GM12892 (cell line): ENCODE data around the gene UHMK1.

ENCODE experiments used
- DNase-seq: peaks from one replicate; pipeline ENCODE4 v3.0.0; 2011; ENCODE audit not compliant: insufficient read length
- FAIRE-seq: peaks from 2 replicates; lab custom pipeline; 2011; peaks lifted over from hg19 to GRCh38; lab: Jason Lieb, UNC
- POLR2A ChIP-seq: IDR thresholded peaks from 2 replicates; pipeline ENCODE4 v1.6.1; 2011; ENCODE audit warnings: low read depth, low read length, control low read depth
- POLR2AphosphoS5 ChIP-seq: IDR thresholded peaks from 2 replicates; pipeline ENCODE4 v1.6.1; 2011; ENCODE audit warnings: low read depth, low read length, control low read depth
- TAF1 ChIP-seq: IDR thresholded peaks from 2 replicates; pipeline ENCODE4 v1.6.1; 2011; ENCODE audit warnings: low read depth, mild to moderate bottlenecking, control low read depth, low read length, borderline replicate concordance

UHMK1 gene

GRCh38 chr1:162537216-162537615 lies 39.6 kb downstream of the UHMK1 start:
- TF ChIP-seq POLR2AphosphoS5 (no peak), TAF1 (no peak), POLR2A (no peak)
- FAIRE-seq, result no peak

GRCh38 chr1:162538815-162539431 lies 41.3 kb downstream of the UHMK1 start:
- no peak for TF ChIP-seq TAF1
- no peak for TF ChIP-seq POLR2A
- TF ChIP-seq POLR2AphosphoS5, result no peak
- FAIRE-seq, result no peak
- DNase-seq, result no peak

More at GRCh38 chr1:162537216-162537615, 39.6 kb downstream of the UHMK1 start:
- DNase-seq, result no peak

DNA sequence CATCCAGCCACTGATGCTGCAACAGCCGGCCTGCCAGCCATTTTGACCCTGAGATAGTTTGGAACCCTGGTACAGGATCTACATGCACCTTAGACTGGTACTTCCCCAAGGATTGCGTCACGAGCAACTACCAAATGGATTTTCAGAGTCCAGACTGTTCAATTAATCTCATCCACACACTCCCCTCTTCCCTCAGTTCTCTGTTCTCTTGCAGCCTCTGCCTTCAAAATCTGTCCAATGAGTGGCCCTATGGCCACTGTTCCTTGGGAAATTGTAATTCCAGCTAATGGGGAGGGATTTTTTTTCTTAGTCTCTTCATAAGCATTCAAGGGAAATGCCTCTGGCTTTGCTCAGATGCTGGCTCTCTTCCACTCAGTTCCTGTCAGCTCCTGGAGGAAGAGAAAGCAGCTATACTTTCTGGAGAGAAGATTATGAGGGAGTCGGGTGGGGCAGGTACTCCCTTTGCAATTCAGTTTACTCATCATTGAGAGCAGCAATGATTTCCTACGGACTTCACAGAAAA lies 44.1 kb downstream of the UHMK1 start:
- FAIRE-seq (no peak), DNase-seq (no peak)
- TF ChIP-seq POLR2AphosphoS5 (no peak), TAF1 (no peak), POLR2A (no peak)

DNA sequence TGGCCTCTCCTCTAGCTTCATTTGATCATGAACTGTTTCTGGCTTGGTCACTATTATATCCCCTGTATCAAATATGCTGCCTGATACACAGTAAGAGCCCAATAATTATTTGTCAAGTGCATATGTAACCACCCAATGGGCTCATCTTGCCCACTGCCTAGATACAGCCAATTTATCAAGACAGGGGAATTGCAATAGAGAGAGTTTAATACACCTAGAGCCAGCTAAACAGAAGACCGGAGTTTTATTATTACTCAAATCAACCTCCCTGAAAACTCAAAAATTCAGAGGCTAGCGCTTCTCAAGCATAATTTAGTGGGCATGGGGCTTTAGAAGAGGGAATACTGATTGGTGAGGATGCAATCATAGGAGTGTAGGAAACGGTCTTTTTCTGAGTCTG lies 45.6 kb downstream of the UHMK1 start:
- TF ChIP-seq POLR2A (no peak), TAF1 (no peak), POLR2AphosphoS5 (no peak)
- FAIRE-seq (no peak), DNase-seq (no peak)

DNA sequence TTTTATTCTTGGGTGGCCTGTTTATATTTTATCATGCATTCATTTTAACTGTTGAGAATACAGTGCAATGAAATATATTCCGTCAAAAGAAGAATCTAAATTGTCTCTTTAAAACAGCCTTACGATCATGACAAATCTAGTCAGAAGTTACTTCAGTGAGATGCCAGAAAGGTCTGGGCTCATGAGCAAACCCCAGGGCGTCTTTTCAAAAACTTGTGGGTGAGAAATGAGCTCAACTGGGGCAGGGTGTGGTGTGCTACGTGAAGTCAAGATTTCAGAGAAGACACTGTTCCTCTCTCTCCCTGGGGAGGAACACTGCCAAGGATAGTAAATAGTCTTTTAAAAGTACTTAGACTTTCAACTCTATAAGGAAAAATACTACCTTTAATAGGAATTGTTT lies 50.6 kb downstream of the UHMK1 start:
- DNase-seq (no peak), FAIRE-seq (no peak)
- TF ChIP-seq TAF1 (no peak), POLR2A (no peak), POLR2AphosphoS5 (no peak)

DNA sequence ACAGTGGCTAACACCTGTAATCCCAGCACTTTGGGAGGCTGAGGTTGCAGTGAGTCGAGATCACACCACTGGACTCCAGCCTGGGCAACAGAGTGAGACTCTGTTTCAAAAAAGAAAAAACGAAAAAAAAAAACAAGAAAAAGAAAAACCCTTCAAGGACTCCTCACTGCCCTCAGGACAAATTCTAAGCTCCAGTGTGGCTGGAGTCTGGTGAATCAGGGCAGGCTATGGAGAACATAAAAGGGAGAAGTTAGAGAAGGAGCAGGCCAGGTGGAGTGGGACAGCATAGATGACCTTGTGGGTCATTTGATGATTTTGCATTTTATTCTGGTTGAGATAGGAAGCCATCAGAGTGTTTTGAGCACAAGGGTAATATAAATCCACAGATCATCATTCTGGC lies 51.4 kb downstream of the UHMK1 start:
- no peak for DNase-seq
- no peak for TF ChIP-seq TAF1
- TF ChIP-seq POLR2A, result no peak
- TF ChIP-seq POLR2AphosphoS5, result no peak
- FAIRE-seq, result no peak

DNA sequence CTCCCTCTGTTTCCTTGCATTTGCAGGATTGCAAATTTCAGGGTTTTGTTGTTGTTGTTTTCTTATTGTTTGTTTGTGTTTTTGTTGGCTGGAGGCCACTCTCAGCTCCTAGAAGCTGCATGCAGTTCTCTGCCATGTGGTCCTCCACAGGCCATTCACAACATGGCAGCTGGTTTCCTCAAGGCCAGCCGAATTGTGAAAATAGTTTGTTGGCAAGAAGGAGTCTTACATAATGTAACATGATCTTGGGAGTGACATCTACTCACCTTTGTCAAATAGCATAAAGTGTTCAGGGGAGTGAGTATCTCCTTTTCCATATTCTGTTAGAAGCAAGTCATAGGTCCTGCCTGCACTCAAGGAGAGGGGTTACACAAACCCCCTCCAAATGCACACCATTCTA lies 53.3 kb downstream of the UHMK1 start:
- TF ChIP-seq POLR2AphosphoS5, result no peak
- no peak for TF ChIP-seq POLR2A
- no peak for TF ChIP-seq TAF1
- no peak for FAIRE-seq
- DNase-seq, result no peak

DNA sequence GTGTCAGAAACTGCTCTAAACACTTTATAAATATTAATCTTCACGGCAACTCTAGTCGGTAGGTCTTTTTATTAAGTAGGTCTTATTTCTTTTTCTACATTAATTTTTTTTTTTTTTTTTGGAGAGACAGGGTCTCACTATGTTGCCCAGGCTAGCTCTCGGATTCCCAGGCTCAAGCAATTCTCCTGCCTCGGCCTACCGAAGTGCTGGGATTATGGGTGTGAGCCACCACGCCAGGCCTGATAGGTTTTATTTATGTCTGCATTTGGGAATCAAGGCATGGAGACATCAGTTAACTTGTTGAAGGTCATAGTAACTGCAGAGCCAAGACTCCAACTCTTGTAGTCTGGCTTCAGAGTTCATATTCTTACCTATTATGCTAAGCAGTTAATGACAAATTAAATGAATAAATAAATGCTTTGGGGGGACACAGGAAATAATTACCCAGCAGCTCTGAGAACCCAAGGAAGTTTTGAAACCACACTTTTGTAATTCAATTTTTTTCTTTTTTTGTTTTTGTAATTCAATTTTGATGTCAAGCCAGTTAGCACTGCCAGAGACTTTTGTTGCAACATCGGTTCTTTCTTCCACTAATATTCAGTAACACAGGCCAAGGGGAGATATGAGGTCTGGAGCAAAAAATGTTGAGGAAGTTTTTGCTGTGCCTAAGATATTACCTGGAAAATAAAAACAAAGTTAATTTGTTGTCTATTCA lies 54.5 kb downstream of the UHMK1 start:
- no peak for TF ChIP-seq POLR2AphosphoS5
- TF ChIP-seq TAF1, result no peak
- TF ChIP-seq POLR2A, result no peak

GRCh38 chr1:162552684-162553252 lies 55.1 kb downstream of the UHMK1 start:
- DNase-seq, result no peak
- TF ChIP-seq POLR2AphosphoS5, result no peak
- no peak for FAIRE-seq

More for the DNA sequence above, 54.5 kb downstream of the UHMK1 start:
- FAIRE-seq, result no peak
- no peak for DNase-seq

GRCh38 chr1:162554258-162554657 lies 56.6 kb downstream of the UHMK1 start:
- TF ChIP-seq TAF1, result no peak
- no peak for TF ChIP-seq POLR2AphosphoS5
- no peak for TF ChIP-seq POLR2A
- FAIRE-seq (no peak), DNase-seq (no peak)

- TF ChIP-seq POLR2A, result no peak
- TF ChIP-seq POLR2AphosphoS5, result no peak
- no peak for TF ChIP-seq TAF1
- DNase-seq (no peak), FAIRE-seq (no peak)
Observed at GRCh38 chr1:162557536-162557935, 59.9 kb downstream of the UHMK1 start.
